SH-SY5Y (cell line): ENCODE results near the gene RSPH9.

Experiments used
- GATA2 ChIP-seq: IDR thresholded peaks from 2 replicates; pipeline ENCODE4 v1.6.1; 2011; ENCODE audit warnings: mild to moderate bottlenecking, low read depth, low read length
- GATA3 ChIP-seq: IDR thresholded peaks from 2 replicates; pipeline ENCODE4 v1.6.1; 2011; ENCODE audit warnings: low read depth, mild to moderate bottlenecking, low read length, moderate library complexity

RSPH9 gene

DNA sequence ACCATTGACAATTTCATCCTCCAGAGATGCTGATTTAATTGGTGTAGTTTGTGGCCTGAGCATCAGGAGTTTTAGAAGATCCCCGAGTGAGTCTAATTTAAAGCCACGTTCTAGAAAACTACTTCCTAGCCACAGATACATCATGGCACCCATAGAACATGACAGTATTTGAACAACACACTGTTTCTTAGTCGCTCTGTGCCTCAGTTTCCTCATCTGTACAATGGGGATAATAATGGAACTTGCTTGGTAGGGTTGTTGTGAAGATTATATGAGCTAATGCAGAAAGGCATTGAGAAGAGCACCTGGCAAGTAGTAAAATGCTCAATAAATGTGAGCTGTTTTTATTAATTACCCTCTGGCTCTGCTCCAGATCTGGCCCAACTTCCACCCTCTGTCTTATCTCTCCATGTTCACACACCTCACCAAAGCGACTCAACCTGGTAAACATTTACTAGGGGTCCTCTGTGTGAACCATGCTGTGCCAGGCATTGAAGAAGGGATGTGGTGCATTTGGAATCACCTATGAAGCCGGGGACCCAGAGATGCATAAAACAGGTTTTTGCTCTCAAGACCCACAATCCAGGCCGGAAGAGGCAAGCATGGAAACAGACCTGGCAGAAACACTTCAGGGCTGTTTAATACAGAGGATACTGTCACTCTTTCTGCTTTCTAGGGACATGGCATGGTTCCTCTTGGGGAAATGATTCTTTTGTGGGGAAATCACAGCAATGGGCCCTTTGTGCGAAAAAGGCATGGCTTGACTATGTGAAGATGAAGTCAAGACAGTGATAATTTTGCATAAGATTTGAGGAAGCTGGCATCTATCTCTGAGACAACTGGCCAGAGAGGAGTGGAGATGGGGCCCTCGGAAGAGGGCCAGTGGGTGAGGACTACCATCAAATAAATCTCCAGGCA, 58.9 kb downstream of the RSPH9 start:
- TF ChIP-seq GATA2 (no peak), GATA3 (no peak)

DNA sequence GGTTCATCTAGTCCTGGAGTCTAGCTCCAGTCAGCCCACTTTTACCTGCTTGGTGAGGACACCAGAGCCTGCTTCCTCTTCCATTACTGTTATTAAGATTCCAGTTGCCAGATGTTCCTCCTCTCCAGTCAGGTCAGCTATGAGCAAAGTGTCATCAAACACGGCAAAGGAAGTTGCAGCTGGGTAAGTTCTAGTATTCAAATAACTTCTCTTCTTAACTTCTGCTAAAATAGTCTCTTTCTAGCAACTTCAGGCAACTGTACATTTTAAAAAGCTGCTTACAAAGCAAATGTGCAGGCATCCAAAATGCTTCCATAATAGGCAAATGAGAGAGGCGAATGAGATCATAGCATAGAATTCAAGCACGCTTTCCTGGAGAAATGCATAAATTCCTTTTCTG, 61.2 kb downstream of the RSPH9 start:
- TF ChIP-seq GATA2 (no peak), GATA3 (no peak)

DNA sequence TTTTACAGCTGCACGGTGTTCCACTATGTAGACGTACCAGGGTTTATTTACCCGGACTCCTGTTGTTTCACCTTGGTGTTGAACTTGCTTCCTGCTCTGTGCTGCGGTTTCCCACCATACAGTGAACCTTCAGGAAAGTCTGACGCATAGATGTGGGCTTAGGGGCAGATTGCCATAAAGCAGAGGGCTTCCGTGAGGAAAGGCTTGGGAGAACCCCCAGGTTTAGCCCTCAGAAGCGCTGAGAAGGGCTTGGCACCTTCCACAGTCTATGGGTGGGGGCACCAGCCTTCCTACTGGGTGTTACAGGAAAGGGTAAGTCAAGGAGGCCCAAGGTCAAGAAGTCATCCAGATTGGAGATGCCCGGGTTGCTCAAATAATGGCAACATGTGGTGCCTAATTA, 62.0 kb downstream of the RSPH9 start:
- TF ChIP-seq GATA2: no peak
- no peak for TF ChIP-seq GATA3

DNA sequence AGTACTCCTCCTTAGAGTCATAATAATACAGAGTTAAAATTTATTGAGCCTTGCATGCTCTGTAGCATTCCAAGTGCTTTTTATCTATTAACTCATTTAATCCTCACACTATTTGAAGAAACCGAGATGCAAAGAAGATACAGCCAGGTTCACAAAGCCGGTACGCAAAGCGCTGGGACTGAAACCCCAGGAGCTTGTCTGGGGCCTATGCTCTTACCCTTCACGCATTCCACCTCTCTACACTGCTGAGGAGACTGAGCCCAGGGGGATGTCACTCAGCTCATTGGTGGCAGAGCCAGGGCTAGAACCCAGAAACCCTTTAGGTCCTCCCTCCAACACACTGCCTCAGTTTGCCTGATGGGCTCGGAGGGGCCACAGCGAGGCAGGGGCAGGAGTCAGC, 62.4 kb downstream of the RSPH9 start:
- TF ChIP-seq GATA3 (no peak), GATA2 (no peak)

DNA sequence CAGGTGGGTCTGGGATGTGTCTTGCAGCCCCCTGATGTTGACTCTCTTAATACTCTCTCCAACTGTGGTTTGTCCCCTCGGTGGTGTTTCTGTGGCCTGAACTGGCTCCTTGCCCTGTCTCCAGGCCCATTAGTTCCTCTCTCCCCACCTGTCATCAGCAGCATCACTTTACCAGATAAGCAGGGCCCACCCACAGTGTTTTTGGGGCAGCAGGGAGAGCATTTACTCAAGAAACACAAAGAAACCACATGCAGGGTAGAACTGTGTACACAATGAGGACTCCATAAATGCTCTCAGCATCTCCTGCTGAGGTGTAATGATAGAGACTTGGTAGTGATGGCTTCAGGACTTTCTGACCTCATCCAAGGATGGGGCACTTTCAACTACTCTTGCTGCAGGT, 62.9 kb downstream of the RSPH9 start:
- TF ChIP-seq GATA2 (no peak), GATA3 (no peak)

DNA sequence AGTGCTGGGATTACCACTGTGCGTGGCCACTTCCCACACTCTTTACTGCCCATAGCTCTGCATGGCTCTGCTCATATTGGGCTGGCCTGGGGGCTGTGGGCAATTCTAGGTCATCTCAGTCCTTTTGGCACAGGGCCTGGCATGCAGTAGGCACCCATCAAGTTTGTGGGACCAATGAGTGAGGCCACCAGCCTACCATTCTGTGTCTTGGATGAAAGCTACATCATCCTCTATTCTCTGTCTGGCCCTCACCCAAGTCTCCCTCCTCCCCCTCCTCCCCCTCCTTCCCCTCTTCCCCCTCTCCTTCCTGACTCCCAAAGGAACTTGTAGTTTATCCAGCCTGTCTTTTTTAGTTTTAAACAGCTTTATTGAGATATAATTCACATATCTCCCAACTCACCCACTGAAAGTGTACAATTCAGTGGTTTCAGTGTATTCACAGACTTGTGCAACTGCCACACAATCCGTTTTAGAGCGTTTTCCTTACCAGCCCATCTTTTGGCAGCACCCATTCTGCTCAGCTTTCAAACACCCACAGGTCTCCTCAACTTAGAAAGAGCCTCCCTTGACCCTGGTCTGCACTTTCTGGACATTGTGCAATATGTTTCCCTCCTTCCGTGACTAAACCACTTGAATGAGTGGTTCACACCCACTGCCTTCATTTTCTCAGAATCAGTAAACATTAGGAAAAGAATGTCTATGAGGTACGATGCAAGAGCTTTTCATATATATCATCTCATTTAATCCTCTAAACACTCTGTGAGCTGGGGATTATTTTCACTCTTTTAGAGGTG, 64.2 kb downstream of the RSPH9 start:
- no peak for TF ChIP-seq GATA3
- TF ChIP-seq GATA2: no peak

DNA sequence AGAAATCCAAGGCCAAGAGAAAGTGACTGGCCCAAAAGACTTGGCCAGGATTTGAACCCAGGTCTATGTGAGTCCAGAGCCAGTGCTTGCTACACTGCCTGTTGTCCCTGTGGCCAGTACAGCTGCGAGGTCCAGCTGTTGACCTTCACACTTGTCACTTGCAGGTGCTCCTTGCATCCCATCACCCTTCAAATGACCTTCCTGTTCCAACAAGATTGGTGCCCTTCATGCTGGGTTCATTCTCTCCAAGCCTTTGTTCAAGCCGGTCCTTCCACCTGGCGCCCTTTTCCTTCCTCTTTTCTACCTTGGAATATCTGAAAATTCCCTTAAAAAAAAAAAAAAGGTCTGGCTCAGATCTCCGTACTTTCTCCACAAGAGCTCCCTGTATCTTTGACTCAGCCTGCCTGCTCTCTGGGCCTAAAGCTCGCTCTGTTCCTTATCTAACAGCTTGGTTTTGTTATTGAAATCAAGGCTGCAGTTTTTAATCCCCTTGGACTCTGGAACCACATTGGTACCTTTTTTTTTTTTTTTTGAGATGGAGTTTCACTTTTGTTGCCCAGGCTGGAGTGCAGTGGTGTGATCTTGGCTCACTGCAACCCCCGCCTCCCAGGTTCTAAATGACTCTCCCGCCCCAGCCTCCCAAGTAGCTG, 64.9 kb downstream of the RSPH9 start:
- no peak for TF ChIP-seq GATA3
- TF ChIP-seq GATA2: no peak

DNA sequence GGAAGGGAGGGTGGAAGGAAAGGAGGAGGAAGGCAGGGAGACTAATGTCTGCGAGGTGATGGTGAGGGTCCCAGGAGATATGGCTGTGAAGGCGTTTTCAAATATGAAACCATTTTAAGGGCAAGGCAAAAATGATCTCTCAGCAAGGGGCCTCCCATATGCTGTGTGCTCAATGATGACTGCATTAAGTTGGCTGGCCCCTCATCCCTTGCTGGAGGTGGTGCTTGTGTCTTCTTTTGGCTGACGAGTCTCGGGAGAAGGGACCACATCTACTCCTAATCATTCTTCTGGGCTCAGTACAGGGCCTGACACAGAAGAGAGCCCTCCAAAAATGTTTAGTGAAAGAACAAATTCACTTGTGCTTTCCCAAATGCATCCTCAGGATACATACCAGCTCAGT, 65.7 kb downstream of the RSPH9 start:
- no peak for TF ChIP-seq GATA3
- no peak for TF ChIP-seq GATA2

DNA sequence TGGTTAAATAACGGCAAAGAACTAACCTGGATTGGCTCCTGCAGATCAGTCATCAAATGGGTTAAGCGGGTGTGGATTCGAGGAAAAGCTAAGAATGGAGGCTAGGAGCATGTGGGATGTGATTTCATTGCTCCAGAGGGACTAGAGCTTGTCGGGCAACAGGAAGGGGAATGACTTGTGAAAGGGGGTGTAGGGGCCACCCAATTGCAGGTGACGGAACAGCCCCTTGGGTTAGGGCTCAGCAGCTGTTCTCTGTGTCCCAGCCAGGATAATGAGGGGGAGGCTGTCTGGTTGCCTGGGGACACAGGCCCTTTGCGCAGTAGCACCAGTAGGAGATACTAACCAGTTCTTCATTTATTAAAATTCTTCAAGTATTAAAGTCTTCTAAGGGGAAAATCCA, 67.7 kb downstream of the RSPH9 start:
- TF ChIP-seq GATA3: no peak
- TF ChIP-seq GATA2: no peak

DNA sequence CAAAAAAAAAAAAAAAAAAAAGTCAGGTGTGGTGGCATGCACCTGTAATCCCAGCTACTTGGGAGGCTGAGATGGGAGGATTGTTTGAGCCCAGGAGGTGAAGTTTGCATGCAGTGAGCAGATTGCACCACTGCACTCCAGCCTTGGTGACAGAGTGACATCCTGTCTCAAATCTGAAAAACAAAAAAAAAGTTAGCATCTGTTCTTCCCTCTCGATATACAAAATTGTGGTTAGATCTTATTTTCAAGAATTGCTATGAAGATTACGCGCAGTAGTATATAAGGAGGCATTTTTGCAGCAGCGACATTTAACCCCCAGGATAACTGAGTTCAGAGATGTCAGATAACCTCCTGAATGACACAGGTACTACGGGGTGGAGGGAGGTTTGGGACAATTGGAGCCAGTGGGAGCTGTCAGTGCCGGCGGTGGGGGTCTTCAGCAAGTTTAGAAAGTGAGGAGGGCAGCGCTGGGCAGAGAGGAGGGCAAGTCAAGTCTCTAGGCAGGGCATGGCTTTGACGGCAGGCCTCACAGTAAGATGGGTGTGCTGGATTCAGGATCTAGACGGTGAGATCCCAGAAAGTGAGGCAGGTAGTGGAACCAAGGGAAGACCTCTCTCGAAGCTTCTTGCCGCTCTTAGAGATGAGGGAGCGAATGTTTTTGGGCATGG, 68.9 kb downstream of the RSPH9 start:
- no peak for TF ChIP-seq GATA2
- TF ChIP-seq GATA3: no peak

DNA sequence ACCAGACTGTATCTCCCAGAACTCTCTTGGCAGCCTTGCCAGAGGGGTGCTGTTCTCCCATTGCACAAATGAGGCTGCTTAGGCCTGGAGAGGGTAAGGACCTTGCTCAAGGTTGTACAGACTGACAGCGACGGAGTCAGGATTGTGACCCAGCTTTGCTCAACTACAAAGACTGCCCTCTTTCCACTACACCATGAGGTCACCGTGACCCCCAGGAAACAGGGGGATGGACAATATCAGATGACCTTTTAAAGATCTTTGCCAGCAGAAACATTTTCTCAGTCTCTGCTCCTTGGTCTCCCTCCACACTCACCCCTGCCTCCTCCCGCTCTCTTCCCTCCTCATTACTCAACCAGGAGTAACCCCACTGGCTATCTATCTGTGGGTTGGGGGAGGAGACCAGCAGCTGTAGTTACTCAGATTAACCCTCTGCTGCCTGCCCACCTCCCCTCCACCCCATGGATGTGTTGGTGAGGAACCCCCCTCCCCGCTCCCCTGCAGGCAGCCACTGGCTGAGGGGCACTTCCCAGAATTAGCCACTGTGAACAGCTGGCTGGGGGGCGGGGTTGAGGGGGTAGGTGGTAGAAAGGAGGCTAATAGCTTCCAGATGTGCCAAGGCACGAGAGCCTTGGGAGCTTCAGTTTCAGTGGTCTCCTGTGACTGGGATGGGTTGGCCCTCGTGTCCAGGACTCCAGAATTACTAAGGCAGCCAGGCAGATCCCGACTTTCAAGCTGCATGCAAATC, 69.6 kb downstream of the RSPH9 start:
- TF ChIP-seq GATA2: no peak
- no peak for TF ChIP-seq GATA3

DNA sequence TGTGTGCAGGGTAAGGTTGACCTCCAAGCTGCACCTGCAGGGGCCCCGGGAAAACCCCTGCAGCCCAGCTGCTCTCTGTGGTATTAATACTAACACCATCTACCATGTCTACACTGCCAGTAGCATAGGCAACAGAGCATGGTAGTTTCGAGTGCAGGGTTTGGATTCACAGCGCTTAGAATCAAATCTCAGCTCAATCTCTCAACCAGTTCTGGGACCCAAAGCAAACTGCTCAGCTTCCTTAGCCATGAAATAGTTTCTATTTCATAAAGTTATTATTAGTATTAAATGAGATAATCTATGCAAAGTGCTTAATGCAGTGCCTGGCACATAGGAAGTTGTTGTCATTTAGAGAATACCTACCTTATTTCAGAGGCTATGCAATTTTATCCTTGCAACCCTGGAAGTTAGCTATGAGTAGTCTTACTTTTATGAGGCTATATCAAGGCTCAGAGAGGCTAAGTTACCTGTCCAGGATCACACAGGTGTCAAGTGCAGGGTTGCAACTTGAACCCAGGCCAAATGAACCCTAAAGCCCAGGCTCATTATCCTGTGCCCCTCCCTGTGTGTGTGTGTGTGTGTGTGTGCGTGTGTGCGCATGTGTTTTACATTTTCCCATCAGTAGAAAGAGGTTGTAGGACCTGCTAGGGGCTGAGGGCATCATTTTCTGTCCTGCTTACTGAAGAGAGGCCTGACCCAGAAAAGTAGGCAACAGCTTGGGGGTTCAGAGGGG, 70.4 kb downstream of the RSPH9 start:
- no peak for TF ChIP-seq GATA3
- TF ChIP-seq GATA2: no peak

DNA sequence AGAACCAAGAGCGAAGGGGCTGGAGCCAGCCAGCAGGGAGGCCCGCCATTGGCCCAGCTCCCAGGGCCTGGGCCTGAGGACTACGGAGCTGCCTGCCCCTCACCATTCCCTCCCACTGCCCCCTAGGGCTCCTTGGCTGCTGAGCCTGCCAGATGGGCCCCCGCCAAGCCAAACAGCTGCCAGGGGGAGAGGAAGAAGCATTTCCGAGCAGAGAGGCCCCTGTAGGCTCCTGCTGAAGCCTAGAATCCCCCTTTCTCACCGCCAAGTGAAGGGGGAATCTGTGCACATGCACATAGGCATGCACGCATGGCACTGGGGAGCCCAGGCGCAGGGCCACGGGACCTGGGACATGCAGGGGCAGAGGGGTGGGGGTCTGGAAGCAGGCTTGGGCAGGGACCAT, 71.3 kb downstream of the RSPH9 start:
- no peak for TF ChIP-seq GATA2
